Osteoblast (primary cell): Measurements from ENCODE around the gene ZNF692. TPM values are rescaled to one million over a fixed set of nuclear protein-coding genes. Genes with fewer than 3 reads are reported as not detected.
A peak's percentile ranks its signal among the peaks of the same experiment; 100 is the strongest.

Source experiments
- DNase-seq: peaks from one replicate; pipeline ENCODE4 v3.0.0; 2011; ENCODE audit warnings: low spot score, mixed read lengths; ENCODE audit not compliant: insufficient read length; ENCODE audit errors: missing footprints
- H2AFZ ChIP-seq: 2 replicates; pipeline ENCODE4 v1.6.0; 2011; ENCODE audit warnings: mild to moderate bottlenecking, low read length
- H3K27ac ChIP-seq: 2 replicates; pipeline ENCODE4 v1.5.1; 2011; ENCODE audit warnings: mild to moderate bottlenecking, low read depth, low read length, moderate library complexity
- H3K27me3 ChIP-seq: 2 replicates; pipeline ENCODE4 v1.6.0; 2012; ENCODE audit warnings: mild to moderate bottlenecking, control low read depth, inconsistent platforms, low read length, moderate library complexity; ENCODE audit not compliant: insufficient read depth
- H3K36me3 ChIP-seq: 2 replicates; pipeline ENCODE4 v1.5.1; 2011; ENCODE audit warnings: mild to moderate bottlenecking, low read length, control low read depth, moderate library complexity; ENCODE audit not compliant: insufficient read depth
- H3K4me1 ChIP-seq: 2 replicates; pipeline ENCODE4 v1.5.1; 2011; ENCODE audit warnings: mild to moderate bottlenecking, low read length, control low read depth, moderate library complexity; ENCODE audit not compliant: insufficient read depth
- H3K4me2 ChIP-seq: 2 replicates; pipeline ENCODE4 v1.6.0; 2011; ENCODE audit warnings: mild to moderate bottlenecking, low read length; ENCODE audit not compliant: insufficient read depth
- H3K4me3 ChIP-seq: fragments of 200-600 bp; sonication (generic); 3 replicates; pipeline ENCODE4 v1.5.1; 2012; ENCODE audit warnings: mild to moderate bottlenecking, low read length, inconsistent platforms; ENCODE audit not compliant: insufficient read depth
- H3K79me2 ChIP-seq: 2 replicates; pipeline ENCODE4 v1.6.0; 2012; ENCODE audit warnings: mild to moderate bottlenecking, low read length, control low read depth, inconsistent platforms; ENCODE audit not compliant: insufficient read depth
- H3K9me3 ChIP-seq: 2 replicates; pipeline ENCODE4 v1.5.1; 2011; ENCODE audit warnings: low read depth, low read length, control low read depth
- H4K20me1 ChIP-seq: 2 replicates; pipeline ENCODE4 v1.6.0; 2012; ENCODE audit warnings: mild to moderate bottlenecking, low read length, control low read depth; ENCODE audit not compliant: insufficient read depth
- total RNA-seq: library from RNA; depleted of rRNA; stranded (reverse); fragments of >200 nt; gene quantifications from 2 replicates; pipeline ENCODE4 v1.2.3, GENCODE V29; 2012
- TF ChIP-seq, protein P1 (sequence below): IDR thresholded peaks from 2 replicates; pipeline ENCODE4 v1.5.1; 2011; ENCODE audit warnings: mild to moderate bottlenecking, low read depth, low read length, moderate library complexity; ENCODE audit errors: extremely low read depth

ZNF692 gene
- total RNA-seq, 1 donor: 12.3 TPM

DNA sequence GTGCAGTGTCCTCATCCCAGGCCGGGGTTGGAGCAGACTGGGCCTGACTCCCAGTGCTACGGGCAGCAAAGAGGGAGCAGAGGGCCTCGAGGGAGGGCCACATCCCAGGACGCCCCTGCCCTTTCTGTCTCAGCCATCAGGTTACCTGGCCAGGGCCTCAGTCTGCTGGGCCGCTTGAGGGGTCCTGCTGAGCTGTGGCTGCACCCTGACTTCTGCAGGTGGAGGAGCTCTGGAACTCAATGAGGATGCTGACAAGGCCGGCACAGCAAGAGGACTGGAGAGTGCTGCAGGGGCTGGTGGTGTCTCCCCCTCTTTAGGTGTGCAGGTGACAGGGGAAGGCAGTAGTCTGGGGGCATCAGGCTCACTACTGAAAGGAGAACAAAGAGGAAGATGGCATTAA lies 3.3 kb downstream of the ZNF692 start:
- TF ChIP-seq, protein P1, sequence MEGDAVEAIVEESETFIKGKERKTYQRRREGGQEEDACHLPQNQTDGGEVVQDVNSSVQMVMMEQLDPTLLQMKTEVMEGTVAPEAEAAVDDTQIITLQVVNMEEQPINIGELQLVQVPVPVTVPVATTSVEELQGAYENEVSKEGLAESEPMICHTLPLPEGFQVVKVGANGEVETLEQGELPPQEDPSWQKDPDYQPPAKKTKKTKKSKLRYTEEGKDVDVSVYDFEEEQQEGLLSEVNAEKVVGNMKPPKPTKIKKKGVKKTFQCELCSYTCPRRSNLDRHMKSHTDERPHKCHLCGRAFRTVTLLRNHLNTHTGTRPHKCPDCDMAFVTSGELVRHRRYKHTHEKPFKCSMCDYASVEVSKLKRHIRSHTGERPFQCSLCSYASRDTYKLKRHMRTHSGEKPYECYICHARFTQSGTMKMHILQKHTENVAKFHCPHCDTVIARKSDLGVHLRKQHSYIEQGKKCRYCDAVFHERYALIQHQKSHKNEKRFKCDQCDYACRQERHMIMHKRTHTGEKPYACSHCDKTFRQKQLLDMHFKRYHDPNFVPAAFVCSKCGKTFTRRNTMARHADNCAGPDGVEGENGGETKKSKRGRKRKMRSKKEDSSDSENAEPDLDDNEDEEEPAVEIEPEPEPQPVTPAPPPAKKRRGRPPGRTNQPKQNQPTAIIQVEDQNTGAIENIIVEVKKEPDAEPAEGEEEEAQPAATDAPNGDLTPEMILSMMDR: no peak
- Histone ChIP-seq H3K27ac (no peak overlapping the region), H3K27me3 (no peaks in the 10 kb centered on the region)

DNA sequence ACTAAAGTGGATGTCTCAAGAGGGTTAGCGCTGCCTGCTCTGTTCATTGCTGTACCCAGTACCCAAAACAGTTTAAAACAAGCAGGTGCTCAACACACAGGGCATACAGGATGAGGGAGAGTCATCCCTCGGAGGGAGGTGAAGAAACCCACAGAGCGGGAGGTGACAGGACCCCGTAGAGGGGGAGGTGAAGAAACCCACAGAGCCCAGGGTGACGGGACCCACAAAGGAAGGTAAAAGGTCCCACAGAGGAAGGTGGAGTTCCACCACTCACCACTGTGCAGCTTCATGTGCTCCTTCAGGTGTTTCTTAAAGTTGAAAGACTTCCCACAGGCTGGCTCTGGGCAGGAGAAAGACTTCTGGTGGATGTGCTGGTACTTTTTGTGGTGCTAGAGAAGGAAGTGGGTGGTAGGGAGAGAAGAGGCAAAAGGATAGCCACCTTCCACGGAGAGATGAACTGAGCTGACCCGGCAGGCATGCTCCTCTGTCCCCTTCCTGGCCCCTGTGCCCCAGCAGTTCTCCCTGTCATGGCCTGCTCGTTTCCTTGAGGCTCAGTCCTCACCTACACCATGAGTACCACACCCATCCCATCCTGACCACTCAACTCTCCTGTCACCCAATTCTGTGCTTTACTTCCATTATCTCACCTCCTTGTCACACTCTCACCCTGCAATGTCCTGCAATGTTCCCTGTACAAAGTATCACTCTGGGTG lies 5.1 kb downstream of the ZNF692 start:
- peak; percentile 52 for DNase-seq
- H4K20me1 ChIP-seq: no peaks in the 10 kb centered on the region
- peaks cover 15% of the 10 kb centered on the region for H3K4me1 ChIP-seq
- peaks cover 40% of the 10 kb centered on the region for H3K36me3 ChIP-seq
- H3K4me2 ChIP-seq: no peak overlapping the region
- no peak overlapping the region for H3K4me3 ChIP-seq
- H3K27ac ChIP-seq: no peak overlapping the region
- H2AFZ ChIP-seq: no peak overlapping the region
- no peaks in the 10 kb centered on the region for H3K27me3 ChIP-seq
- H3K79me2 ChIP-seq: peaks cover 16% of the 10 kb centered on the region
- H3K9me3 ChIP-seq: no peaks in the 10 kb centered on the region
- TF ChIP-seq, protein P1: no peak

More for the DNA sequence above, 3.3 kb downstream of the ZNF692 start:
- Histone ChIP-seq H2AFZ (no peak overlapping the region), H3K36me3 (peaks cover 30% of the 10 kb centered on the region), H3K9me3 (no peaks in the 10 kb centered on the region), H3K4me1 (peaks cover 23% of the 10 kb centered on the region), H3K4me2 (no peak overlapping the region), H3K4me3 (no peak overlapping the region), H3K79me2 (peaks cover 16% of the 10 kb centered on the region), H4K20me1 (no peaks in the 10 kb centered on the region)
- peak; percentile 80 for DNase-seq

DNA sequence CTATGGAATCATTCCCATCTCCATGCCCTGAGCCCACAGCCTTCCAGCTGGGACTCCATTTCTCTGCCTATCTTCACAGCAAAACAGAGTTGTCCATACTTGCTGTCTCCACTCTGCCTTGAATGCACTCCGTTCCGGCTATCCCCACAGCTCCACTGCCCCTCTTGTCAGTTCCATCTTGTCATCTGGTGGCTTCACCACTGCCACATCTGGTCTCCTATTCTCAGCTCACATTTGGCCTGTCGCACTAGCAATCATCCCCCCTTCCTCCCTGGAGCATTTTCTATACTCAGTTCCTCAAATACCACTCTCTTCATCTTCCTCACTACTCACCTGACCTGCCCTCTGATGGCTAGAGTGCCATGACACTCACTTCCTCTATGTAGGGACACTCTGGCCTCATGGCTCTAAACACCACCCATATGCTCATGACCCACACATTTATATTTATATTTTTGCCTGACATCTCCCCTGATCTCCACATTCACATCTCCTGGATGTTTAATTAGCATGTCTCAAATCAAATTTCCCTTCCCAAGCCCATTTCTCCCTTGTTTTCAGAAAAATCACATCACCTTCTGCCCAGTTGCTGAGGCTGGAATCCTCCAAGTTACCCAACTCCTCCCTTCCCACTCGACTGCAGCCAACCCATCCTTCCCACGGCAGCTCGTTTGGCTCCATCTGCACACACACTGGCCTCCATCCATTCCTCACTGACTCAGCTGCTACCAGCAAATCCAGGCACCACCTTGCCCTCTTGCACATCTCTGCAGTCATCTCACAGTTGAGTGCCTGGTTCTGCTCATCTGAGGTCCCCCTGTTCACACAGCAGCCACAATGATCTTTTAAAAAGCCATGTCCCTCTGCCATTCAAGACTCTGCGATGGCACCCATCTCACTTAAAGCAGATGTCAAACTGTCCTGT lies 6.1 kb downstream of the ZNF692 start:
- Histone ChIP-seq H3K4me1 (peaks cover 6% of the 10 kb centered on the region), H4K20me1 (no peaks in the 10 kb centered on the region), H3K4me2 (no peak overlapping the region), H2AFZ (no peak overlapping the region), H3K27me3 (no peaks in the 10 kb centered on the region), H3K9me3 (no peaks in the 10 kb centered on the region), H3K79me2 (peaks cover 7% of the 10 kb centered on the region), H3K36me3 (peaks cover 51% of the 10 kb centered on the region), H3K4me3 (no peak overlapping the region), H3K27ac (peak overlapping the region; percentile 7)
- TF ChIP-seq, protein P1: no peak
- peak; percentile 97 for DNase-seq

DNA sequence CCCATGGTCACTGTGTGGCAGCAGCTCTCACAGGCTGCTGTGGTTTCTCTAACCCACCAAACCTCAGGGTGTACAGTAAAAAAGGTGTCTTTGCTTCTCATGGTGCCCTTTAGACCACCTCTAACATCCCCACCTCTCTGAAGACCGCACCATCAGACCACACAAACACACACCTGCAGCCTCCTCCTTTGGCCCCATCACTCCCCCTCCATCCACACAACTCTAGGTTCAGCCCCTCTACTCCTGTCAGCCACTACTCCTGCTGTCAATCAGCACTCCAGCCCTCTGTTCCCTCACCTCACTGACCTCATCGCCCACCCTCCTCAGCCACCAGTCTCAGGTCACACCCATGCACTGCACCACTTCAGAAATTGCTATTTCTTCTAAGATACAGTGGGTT lies 7.5 kb downstream of the ZNF692 start:
- no peaks in the 10 kb centered on the region for H4K20me1 ChIP-seq
- H3K79me2 ChIP-seq: no peaks in the 10 kb centered on the region
- H3K27me3 ChIP-seq: no peaks in the 10 kb centered on the region
- TF ChIP-seq, protein P1: no peak
- H3K4me2 ChIP-seq: no peak overlapping the region
- no peak overlapping the region for H2AFZ ChIP-seq
- no peak overlapping the region for H3K4me3 ChIP-seq
- H3K36me3 ChIP-seq: peaks cover 65% of the 10 kb centered on the region
- no peaks in the 10 kb centered on the region for H3K9me3 ChIP-seq
- DNase-seq: peak; percentile 74
- no peak overlapping the region for H3K27ac ChIP-seq
- H3K4me1 ChIP-seq: no peaks in the 10 kb centered on the region
